GM12878 (cell line): Measurements from ENCODE around the gene DNAI4. TPM values are rescaled to one million over a fixed set of nuclear protein-coding genes. Genes with fewer than 3 reads are reported as not detected.

Experiments
- ATAC-seq: fragments of 200-7000 bp; cut with Tn5 transposase; 3 replicates; pipeline ENCODE4 v1.9.1; 2020; ENCODE audit warnings: mild to moderate bottlenecking, moderate library complexity
- BruUV-seq: library from RNA; stranded (reverse); fragments of 400-500 nt; replicated peaks from 2 replicates; lab custom pipeline; 2021; lab: Mats Ljungman, UMichigan
- CTCF ChIA-PET: fragments of 300-600 bp; sonication (Branson Sonifier 250); formaldehyde crosslinking; extraction: SDS; loops from one replicate; lab custom pipeline; 2021; ENCODE audit warnings: inconsistent platforms; lab: Yijun Ruan, JAX
- POLR2A ChIA-PET: fragments of 350-600 bp; formaldehyde crosslinking; extraction: SDS; loops from one replicate; lab custom pipeline; 2021; ENCODE audit warnings: inconsistent platforms; lab: Charles Lee
- RAD21 ChIA-PET: fragments of 300-600 bp; sonication (Branson Sonifier 250); formaldehyde crosslinking; loops from one replicate; lab custom pipeline; 2023; ENCODE audit warnings: antibody characterized with exemption; ENCODE audit not compliant: unreplicated experiment; lab: Charles Lee
- SMC1A ChIA-PET: fragments of 300-600 bp; sonication (Branson Sonifier 250); formaldehyde crosslinking; loops from one replicate; lab custom pipeline; 2023; ENCODE audit not compliant: unreplicated experiment, uncharacterized antibody; lab: Charles Lee
- DNase-seq: peaks from one replicate; pipeline ENCODE4 v3.0.0-alpha.2; 2011; ENCODE audit warnings: low read depth, low spot score
- FAIRE-seq: peaks from 3 replicates; lab custom pipeline; 2011; peaks lifted over from hg19 to GRCh38; lab: Jason Lieb, UNC
- H2AFZ ChIP-seq: 2 replicates; pipeline ENCODE4 v1.6.0; 2011; ENCODE audit warnings: low read depth, low read length, control low read depth; ENCODE audit not compliant: control insufficient read depth
- H3K27ac ChIP-seq: 2 replicates; pipeline ENCODE4 v1.5.1; 2011; ENCODE audit warnings: control low read depth; ENCODE audit not compliant: control insufficient read depth, insufficient read depth
- H3K27me3 ChIP-seq, 2 experiments: replicated peaks in 1 of 2; 2 replicates each; pipeline versions ENCODE4 v1.6.0 to v1.6.1; 2011; ENCODE audit warnings: low read length in 1 of 2; ENCODE audit not compliant: control insufficient read depth in 2 of 2, insufficient read depth in 2 of 2
- H3K36me3 ChIP-seq, 2 experiments: 2 replicates each; pipeline ENCODE4 v1.5.1; 2011; ENCODE audit warnings: low read length in 1 of 2; ENCODE audit not compliant: control insufficient read depth in 2 of 2, insufficient read depth in 2 of 2
- H3K4me1 ChIP-seq: 2 replicates; pipeline ENCODE4 v1.6.1; 2011; ENCODE audit warnings: mild to moderate bottlenecking, low read length, moderate library complexity, mixed read lengths; ENCODE audit not compliant: control insufficient read depth, insufficient read depth
- H3K4me2 ChIP-seq: 2 replicates; pipeline ENCODE4 v1.6.0; 2011; ENCODE audit warnings: control low read depth; ENCODE audit not compliant: control insufficient read depth, insufficient read depth
- H3K4me3 ChIP-seq: fragments of 200-600 bp; sonication (generic); 2 replicates; pipeline ENCODE4 v1.5.1; 2016
- H3K79me2 ChIP-seq: 2 replicates; pipeline ENCODE4 v1.6.0; 2011; ENCODE audit warnings: low read length; ENCODE audit not compliant: control insufficient read depth, insufficient read depth
- H3K9ac ChIP-seq: 2 replicates; pipeline ENCODE4 v1.8.0; 2011; ENCODE audit warnings: low read length, control low read depth, mixed read lengths; ENCODE audit not compliant: control insufficient read depth, insufficient read depth
- H3K9me3 ChIP-seq: replicated peaks from 3 replicates; pipeline ENCODE4 v1.5.1; 2011; ENCODE audit warnings: mild to moderate bottlenecking, low read length; ENCODE audit not compliant: control insufficient read depth, insufficient read depth
- H4K20me1 ChIP-seq: 2 replicates; pipeline ENCODE4 v1.6.0; 2011; ENCODE audit not compliant: control insufficient read depth, insufficient read depth
- CBX3 ChIP-seq: fragments of 200-600 bp; sonication (generic); IDR thresholded peaks from 2 replicates; pipeline ENCODE4 v1.6.1; 2016; ENCODE audit warnings: low read depth, borderline replicate concordance
- CBX5 ChIP-seq: sonication (generic); IDR thresholded peaks from 2 replicates; pipeline ENCODE4 v1.6.1; 2016; ENCODE audit warnings: low read depth, moderate library complexity, mild to moderate bottlenecking, inconsistent platforms
- EED ChIP-seq: sonication (generic); IDR thresholded peaks from 2 replicates; pipeline ENCODE4 v1.6.1; 2016; ENCODE audit warnings: antibody characterized with exemption, low read depth
- EP300 ChIP-seq, 2 experiments: fragments of 150-350 bp in 1 of 2; IDR thresholded peaks; 2 replicates each; pipeline ENCODE4 v1.6.1; 2011 to 2012; ENCODE audit warnings: low read depth in 2 of 2, low read length in 2 of 2, borderline replicate concordance in 1 of 2, improper control_type of control experiment in 1 of 2, inconsistent platforms in 1 of 2; ENCODE audit not compliant: control insufficient read depth in 1 of 2
- HDAC2 ChIP-seq: fragments of 200-600 bp; sonication (generic); IDR thresholded peaks from 2 replicates; pipeline ENCODE4 v1.6.1; 2017
- IRF4 ChIP-seq: IDR thresholded peaks from 2 replicates; pipeline ENCODE4 v1.6.1; 2011; ENCODE audit warnings: low read depth, low read length
- MEF2B ChIP-seq: fragments of 450-650 bp; IDR thresholded peaks from 2 replicates; pipeline ENCODE4 v1.6.1; 2018; ENCODE audit warnings: mild to moderate bottlenecking, moderate library complexity; ENCODE audit not compliant: partially characterized antibody, poor library complexity, severe bottlenecking
- MTA3 ChIP-seq: IDR thresholded peaks from 2 replicates; pipeline ENCODE4 v1.6.1; 2012; ENCODE audit warnings: low read length, inconsistent platforms, borderline replicate concordance
- NR2C2 ChIP-seq: IDR thresholded peaks from 2 replicates; pipeline ENCODE4 v1.6.1; 2011; ENCODE audit warnings: borderline replicate concordance, low read depth; ENCODE audit not compliant: control insufficient read depth, insufficient read length
- TARDBP ChIP-seq: IDR thresholded peaks from 2 replicates; pipeline ENCODE4 v1.6.1; 2016; ENCODE audit warnings: borderline replicate concordance
- WGBS: methylation state at CpG from one replicate; pipeline ENCODE4 v1.1.6; 2016; ENCODE audit warnings: low lambda C conversion rate; ENCODE audit not compliant: insufficient replicate concordance, insufficient coverage; ENCODE audit errors: missing lambda C conversion rate; 5-methylcytosine and 5-hydroxymethylcytosine counted together
- in situ Hi-C: fragments of 300-500 bp; cut with MboI; formaldehyde crosslinking; loops from 9 replicates; pipeline ENCODE4 v1.14.3; 2018; ENCODE audit warnings: mixed read lengths
- intact Hi-C: fragments of 100-400 bp; cut with micrococcal nuclease; formaldehyde crosslinking; loops from one replicate; pipeline ENCODE4 v1.14.2; 2022; ENCODE audit not compliant: unreplicated experiment
- polyA plus RNA-seq, 11 experiments: library from polyadenylated mRNA; depleted of rRNA in 4 of 11; unstranded in 6 of 11; stranded (reverse) in 5 of 11; fragments of >200 nt; fragmentation: Nextera tagmentation in 4 of 11; fragmentation: Illumina TruSeq in 1 of 11; extraction: Ambion mirVana in 4 of 11; extraction: Trizol in 1 of 11; gene quantifications; 1 replicate in 1 of 11; 2 replicates in 10 of 11; pipeline versions ENCODE4 v1.2.1 to v1.2.3, GENCODE V29; 2011 to 2016; ENCODE audit warnings: inconsistent platforms in 2 of 11, missing spikeins in 2 of 11, low read depth in 1 of 11
- total RNA-seq, 4 experiments: library from RNA; depleted of rRNA in 3 of 4; stranded (reverse); fragments of >200 nt in 3 of 4; fragmentation: Illumina TruSeq in 1 of 4; extraction: Trizol in 1 of 4; gene quantifications; 2 replicates each; pipeline versions ENCODE4 v1.2.1 to v1.2.3, GENCODE V29; 2013 to 2021
- TF ChIP-seq, protein P1 (sequence below): IDR thresholded peaks from 2 replicates; pipeline ENCODE4 v1.6.1; 2012; ENCODE audit warnings: mild to moderate bottlenecking, low read depth, low read length

DNAI4 gene
- total and polyA plus RNA-seq, 10 of the 15 experiments (the other 5 are each of a cell fraction or from before 2014, with no cell fraction given), result 0.13 to 2.3 (median 0.27) TPM; not detected in 1

GRCh38 chr1:66930823-66931174, 6.1 kb upstream of the DNAI4 start:
- Histone ChIP-seq H4K20me1 (no peaks in the 10 kb centered on the region), H3K4me1 (peaks cover 4% of the 10 kb centered on the region; the same call in 1 of the 2 replicates), H3K9me3 (no peaks in the 10 kb centered on the region), H3K27me3 (no peaks in the 10 kb centered on the region), H3K4me3 (peak overlapping the region; percentile 92), H3K9ac (peak overlapping the region; percentile 95), H2AFZ (peak overlapping the region; percentile 59), H3K27ac (peak overlapping the region; percentile 94), H3K4me2 (peak overlapping the region; percentile 78), H3K36me3 (no peaks in the 10 kb centered on the region; a peak in 1 of 4 replicates), H3K79me2 (peaks cover 95% of the 10 kb centered on the region)
- CTCF ChIA-PET, result interaction anchor here (1.0 kb wide), 1 partner anchor 25 kb away, joined by 4 read pairs; no protein-coding TSS in a partner anchor
- POLR2A ChIA-PET, result interaction anchor here (0.9 to 1.8 kb wide), 4 partner anchors 25 to 259 kb away, joined by 3 to 6 read pairs (median 4); partner anchors contain the start of gene SLC35D1
- RAD21 ChIA-PET, result interaction anchor here (0.7 to 1.0 kb wide), 4 partner anchors 11 to 499 kb away, joined by 3 to 4 read pairs (median 4); partner anchors contain the start of gene SERBP1
- FAIRE-seq, result no peak
- TF ChIP-seq EED (no peak), HDAC2 (no peak), MTA3 (no peak), CBX3 (no peak), NR2C2 (no peak), IRF4 (no peak), MEF2B (no peak), EP300 (IDR thresholded peaks at IDR 0.05; ENCODE audit: borderline replicate concordance in 1 of 2, control insufficient read depth in 1 of 2, low read depth in 2 of 2, low read length in 2 of 2) (no peak), TARDBP (no peak), CBX5 (no peak)
- TF ChIP-seq, protein P1, sequence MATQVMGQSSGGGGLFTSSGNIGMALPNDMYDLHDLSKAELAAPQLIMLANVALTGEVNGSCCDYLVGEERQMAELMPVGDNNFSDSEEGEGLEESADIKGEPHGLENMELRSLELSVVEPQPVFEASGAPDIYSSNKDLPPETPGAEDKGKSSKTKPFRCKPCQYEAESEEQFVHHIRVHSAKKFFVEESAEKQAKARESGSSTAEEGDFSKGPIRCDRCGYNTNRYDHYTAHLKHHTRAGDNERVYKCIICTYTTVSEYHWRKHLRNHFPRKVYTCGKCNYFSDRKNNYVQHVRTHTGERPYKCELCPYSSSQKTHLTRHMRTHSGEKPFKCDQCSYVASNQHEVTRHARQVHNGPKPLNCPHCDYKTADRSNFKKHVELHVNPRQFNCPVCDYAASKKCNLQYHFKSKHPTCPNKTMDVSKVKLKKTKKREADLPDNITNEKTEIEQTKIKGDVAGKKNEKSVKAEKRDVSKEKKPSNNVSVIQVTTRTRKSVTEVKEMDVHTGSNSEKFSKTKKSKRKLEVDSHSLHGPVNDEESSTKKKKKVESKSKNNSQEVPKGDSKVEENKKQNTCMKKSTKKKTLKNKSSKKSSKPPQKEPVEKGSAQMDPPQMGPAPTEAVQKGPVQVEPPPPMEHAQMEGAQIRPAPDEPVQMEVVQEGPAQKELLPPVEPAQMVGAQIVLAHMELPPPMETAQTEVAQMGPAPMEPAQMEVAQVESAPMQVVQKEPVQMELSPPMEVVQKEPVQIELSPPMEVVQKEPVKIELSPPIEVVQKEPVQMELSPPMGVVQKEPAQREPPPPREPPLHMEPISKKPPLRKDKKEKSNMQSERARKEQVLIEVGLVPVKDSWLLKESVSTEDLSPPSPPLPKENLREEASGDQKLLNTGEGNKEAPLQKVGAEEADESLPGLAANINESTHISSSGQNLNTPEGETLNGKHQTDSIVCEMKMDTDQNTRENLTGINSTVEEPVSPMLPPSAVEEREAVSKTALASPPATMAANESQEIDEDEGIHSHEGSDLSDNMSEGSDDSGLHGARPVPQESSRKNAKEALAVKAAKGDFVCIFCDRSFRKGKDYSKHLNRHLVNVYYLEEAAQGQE, result no peak
- intact Hi-C loops, result loop anchor here (2.0 to 10.0 kb wide), 5 partner anchors 54 to 656 kb away; partner anchors contain the start of genes IL23R and SERBP1
- in situ Hi-C loops, result loop anchor here (25.0 kb wide), 2 partner anchors 543 to 668 kb away; no protein-coding TSS in a partner anchor
- DNase-seq, result no peak
- 0% methylated on average over 6 of the region's 6 CpGs for WGBS
- no TSS peak for BruUV-seq
- SMC1A ChIA-PET, result interaction anchor here (0.6 to 1.0 kb wide), 4 partner anchors 12 to 53 kb away, joined by 3 read pairs; no protein-coding TSS in a partner anchor
- ATAC-seq, result peak; percentile 3
